Measurements from ENCODE around the gene FAM20A. TPM values are rescaled to one million over a fixed set of nuclear protein-coding genes. Genes with fewer than 3 reads are reported as not detected.

Gene FAM20A
- total RNA-seq, 3 donors from 2014 or later, result 1.9 to 6.1 (median 5.8) TPM

DNA sequence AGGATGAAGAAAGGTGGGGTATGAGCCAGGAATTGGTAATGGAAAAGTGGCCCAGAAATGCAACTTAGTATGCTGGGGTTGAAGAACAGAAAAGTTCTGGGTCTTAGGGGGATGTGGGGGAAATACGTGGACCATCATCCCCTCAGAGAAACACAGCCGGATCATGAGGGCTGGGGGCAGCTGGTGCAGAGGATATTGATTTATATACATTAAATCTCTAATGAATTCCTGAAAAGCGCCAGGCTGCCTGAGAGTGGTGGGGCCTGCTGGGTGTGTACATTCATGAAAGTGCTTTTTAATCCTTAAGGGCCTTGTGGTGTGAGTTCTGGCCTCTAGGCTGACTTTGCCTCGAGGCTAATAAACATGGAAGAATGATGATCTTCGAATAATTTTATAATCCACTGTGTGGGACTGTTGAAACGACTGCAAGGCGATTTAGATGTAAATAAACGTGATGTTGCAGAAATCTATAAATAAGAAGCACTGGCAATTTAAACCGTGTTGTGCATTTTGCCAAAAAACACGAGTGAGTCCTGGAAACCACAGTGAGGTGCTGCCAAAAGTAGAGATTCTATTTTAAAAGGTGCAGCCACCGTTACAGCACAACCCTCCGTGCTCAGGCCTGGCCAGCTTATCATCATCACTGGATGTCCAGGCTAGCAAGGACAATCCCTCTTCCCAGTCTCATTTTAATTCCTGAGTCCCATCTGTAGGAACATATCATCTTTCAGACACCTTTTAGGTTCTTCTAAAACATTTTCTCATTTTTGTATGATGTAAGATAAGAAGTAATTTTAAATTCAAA is 56.9 kb downstream of the FAM20A start:
- ATAC-seq, result no peak
- H3K4me1 ChIP-seq (ENCODE audit: low read depth), result no peaks in the 10 kb centered on the region
- intact Hi-C loops (cut with DNase I, micrococcal nuclease), result no loop called here

DNA sequence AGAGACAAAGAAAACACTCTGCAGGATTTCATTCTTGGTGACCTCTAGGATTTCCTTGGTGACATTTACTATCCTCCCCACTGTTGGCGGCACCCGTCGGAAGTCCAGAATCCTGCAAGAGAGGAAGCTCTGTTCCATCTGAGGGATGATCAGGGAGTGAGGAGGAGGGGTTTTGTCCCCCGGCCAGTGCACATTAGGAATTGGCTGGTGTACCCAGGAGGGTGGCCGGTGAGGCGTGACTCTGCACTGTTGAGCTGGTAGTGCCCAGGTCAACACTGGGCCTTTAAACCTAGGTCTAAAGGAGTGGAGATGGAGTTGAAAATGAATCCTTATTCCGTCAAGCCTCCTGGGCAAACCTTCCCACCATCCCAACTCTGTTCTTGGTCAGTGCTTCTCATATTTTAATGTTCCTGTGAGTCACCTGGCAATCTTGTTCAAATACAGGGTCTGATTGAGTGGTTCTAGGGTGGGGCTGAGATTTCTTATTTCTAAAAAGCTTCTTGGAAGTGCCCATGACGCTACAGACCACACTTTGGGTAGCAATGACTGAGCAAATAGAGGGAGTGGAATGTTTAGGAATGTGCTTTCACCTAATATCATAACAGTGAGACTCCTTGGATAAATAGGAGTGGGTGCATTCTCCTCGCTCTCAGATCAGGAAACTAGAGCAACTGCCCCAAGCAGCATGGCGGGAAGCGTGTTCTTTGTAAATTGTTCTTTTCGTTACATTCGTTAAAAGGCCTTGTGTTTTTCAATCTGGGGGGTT is 58.3 kb downstream of the FAM20A start:
- intact Hi-C loops (cut with DNase I, micrococcal nuclease), result no loop called here
- no peaks in the 10 kb centered on the region for H3K36me3 ChIP-seq (ENCODE audit: low read depth)
- no peak overlapping the region for H3K4me3 ChIP-seq
- DNase-seq, result no peak
- H3K9me3 ChIP-seq, result no peaks in the 10 kb centered on the region
- TF ChIP-seq, protein P1, sequence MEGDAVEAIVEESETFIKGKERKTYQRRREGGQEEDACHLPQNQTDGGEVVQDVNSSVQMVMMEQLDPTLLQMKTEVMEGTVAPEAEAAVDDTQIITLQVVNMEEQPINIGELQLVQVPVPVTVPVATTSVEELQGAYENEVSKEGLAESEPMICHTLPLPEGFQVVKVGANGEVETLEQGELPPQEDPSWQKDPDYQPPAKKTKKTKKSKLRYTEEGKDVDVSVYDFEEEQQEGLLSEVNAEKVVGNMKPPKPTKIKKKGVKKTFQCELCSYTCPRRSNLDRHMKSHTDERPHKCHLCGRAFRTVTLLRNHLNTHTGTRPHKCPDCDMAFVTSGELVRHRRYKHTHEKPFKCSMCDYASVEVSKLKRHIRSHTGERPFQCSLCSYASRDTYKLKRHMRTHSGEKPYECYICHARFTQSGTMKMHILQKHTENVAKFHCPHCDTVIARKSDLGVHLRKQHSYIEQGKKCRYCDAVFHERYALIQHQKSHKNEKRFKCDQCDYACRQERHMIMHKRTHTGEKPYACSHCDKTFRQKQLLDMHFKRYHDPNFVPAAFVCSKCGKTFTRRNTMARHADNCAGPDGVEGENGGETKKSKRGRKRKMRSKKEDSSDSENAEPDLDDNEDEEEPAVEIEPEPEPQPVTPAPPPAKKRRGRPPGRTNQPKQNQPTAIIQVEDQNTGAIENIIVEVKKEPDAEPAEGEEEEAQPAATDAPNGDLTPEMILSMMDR (IDR thresholded peaks at IDR 0.05), result no peak
- no peak for ATAC-seq
- no peaks in the 10 kb centered on the region for H3K4me1 ChIP-seq (ENCODE audit: low read depth)

More for the DNA sequence above, 56.9 kb downstream of the FAM20A start:
- Histone ChIP-seq H3K4me3 (no peak overlapping the region), H3K36me3 (ENCODE audit: low read depth) (no peaks in the 10 kb centered on the region), H3K9me3 (no peaks in the 10 kb centered on the region)
- DNase-seq, result no peak
- TF ChIP-seq, protein P1 (IDR thresholded peaks at IDR 0.05), result no peak

DNA sequence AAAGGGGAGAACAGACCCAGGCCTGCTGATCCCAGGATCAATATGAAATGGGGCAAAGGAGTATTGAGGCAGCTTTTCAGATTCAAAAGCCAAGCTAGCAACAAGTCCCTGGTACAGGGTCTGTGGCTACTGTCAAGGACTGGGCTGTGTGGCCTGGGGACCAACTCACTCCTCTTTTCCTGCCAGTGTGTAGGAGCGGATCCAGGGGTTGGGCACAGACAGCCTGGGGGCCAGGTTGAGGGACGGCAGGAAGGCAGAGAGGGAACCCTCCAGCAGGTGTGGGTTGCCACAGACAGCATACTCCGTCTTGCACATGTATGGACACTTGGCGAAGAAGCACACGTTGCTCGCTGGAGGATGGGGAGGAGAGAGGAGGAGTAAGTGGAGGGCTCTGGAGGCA is 59.4 kb downstream of the FAM20A start:
- Histone ChIP-seq H3K4me1 (ENCODE audit: low read depth) (no peaks in the 10 kb centered on the region), H3K4me3 (no peak overlapping the region), H3K9me3 (no peaks in the 10 kb centered on the region), H3K36me3 (ENCODE audit: low read depth) (no peaks in the 10 kb centered on the region)
- intact Hi-C loops (cut with DNase I, micrococcal nuclease), result no loop called here
- TF ChIP-seq, protein P1 (IDR thresholded peaks at IDR 0.05), result no peak
- ATAC-seq (no peak), DNase-seq (no peak)

DNA sequence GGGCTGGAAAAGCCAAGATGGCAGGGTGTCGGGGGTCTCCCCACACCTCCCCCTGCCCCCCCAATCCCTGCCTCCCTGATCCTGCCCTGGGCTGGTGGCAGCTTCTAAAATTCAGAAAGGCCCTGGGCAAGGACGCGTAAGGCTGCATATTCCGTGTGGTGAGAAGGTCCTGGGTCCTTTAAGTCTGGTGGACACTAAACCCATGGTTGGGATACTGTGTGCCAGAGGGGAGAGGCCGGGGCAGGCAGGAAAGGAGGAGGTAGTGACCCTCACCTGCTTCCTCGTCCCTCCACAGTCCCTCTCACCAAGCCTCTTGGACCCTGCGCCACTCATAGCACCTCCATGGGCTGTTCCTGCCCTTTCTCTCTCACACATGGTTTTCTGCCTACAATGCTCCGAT is 60.2 kb downstream of the FAM20A start:
- no peak for DNase-seq
- TF ChIP-seq, protein P1 (IDR thresholded peaks at IDR 0.05), result no peak
- Histone ChIP-seq H3K36me3 (ENCODE audit: low read depth) (no peaks in the 10 kb centered on the region), H3K4me1 (ENCODE audit: low read depth) (no peaks in the 10 kb centered on the region), H3K9me3 (no peaks in the 10 kb centered on the region), H3K4me3 (no peak overlapping the region)
- no peak for ATAC-seq
- intact Hi-C loops (cut with DNase I, micrococcal nuclease), result no loop called here

DNA sequence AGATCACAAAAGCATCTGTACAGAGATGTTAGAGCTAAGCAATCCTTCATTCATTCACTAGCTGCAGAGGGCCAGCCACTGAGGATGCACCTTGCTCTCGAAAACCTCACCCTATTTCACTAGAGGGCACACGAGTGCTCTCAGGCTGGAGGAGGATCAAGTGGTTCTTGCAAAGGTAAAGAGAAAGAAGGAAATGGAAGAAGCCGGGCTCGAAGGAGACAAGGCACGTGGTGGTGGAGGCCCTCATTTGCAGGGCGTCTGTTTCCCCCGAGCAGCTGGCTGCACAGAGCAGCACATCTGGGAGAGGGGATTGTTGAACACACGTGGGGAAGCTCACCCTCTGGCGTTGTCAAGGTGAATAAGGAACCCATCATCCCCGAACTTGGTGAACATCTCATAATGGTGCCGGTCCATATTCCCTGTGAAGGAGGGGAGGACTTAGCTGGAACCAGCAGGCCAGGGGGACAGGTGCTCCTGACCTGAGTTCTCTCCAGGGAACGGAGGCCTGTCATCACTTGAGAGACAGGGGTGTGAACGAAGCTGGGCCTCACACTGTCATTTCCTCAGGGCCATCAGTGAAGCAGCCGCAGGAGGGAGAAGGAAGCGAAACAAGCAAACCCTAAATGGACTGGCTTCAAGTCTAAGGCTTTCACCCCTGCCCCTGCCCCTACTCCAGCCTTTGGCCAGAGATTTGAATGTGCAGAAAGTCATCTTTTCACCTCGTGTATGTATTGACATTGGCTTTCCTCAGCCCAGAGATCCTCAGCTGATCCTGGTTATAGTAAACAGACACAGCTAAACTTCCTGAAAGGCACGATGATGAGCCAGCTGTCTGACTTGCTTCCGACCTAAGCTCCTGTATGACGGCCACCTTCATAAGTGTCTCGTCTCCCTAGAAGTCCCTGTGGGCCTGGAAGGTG is 61.4 kb downstream of the FAM20A start:
- H3K4me1 ChIP-seq (ENCODE audit: low read depth), result no peaks in the 10 kb centered on the region
- ATAC-seq (peak; percentile 59), DNase-seq (peak in 1 of 3 donors; percentile 27)
- TF ChIP-seq, protein P1 (IDR thresholded peaks at IDR 0.05), result no peak
- no peaks in the 10 kb centered on the region for H3K36me3 ChIP-seq (ENCODE audit: low read depth)
- no peak overlapping the region for H3K4me3 ChIP-seq
- no peaks in the 10 kb centered on the region for H3K9me3 ChIP-seq
- intact Hi-C loops (cut with DNase I, micrococcal nuclease), result loop anchor here in 1 of 2 donors (10.0 kb wide), 1 partner anchor 225 kb away; no protein-coding TSS in a partner anchor

Data from mucosa of descending colon (tissue), 3 donors.